ENCODE data around the gene RYR3.
A peak's percentile ranks its signal among the peaks of the same experiment; 100 is the strongest.

Gene RYR3

GRCh38 chr15:33405096-33405495 lies 94.3 kb downstream of the RYR3 start:
- DNase-seq (ENCODE audit: low spot score) (no peak), ATAC-seq (ENCODE audit: low read depth) (no peak)
- no peak for TF ChIP-seq CTCF (IDR thresholded peaks at IDR 0.05; ENCODE audit: poor library complexity, severe bottlenecking)
- Histone ChIP-seq H3K36me3 (ENCODE audit: low read depth) (no peaks in the 10 kb centered on the region), H3K4me1 (ENCODE audit: insufficient read depth, poor library complexity, severe bottlenecking) (no peaks in the 10 kb centered on the region), H3K27me3 (ENCODE audit: insufficient read depth, poor library complexity, severe bottlenecking) (peaks cover 28% of the 10 kb centered on the region), H3K27ac (ENCODE audit: poor library complexity, severe bottlenecking) (no peak overlapping the region), H3K9me3 (ENCODE audit: severe bottlenecking) (no peaks in the 10 kb centered on the region), H3K4me3 (ENCODE audit: severe bottlenecking) (no peak overlapping the region)

GRCh38 chr15:33411596-33412540 lies 101.1 kb downstream of the RYR3 start:
- H3K9me3 ChIP-seq (ENCODE audit: severe bottlenecking), result no peaks in the 10 kb centered on the region
- ATAC-seq (ENCODE audit: low read depth), result no peak
- no peaks in the 10 kb centered on the region for H3K27me3 ChIP-seq (ENCODE audit: insufficient read depth, poor library complexity, severe bottlenecking)
- no peaks in the 10 kb centered on the region for H3K4me1 ChIP-seq (ENCODE audit: insufficient read depth, poor library complexity, severe bottlenecking)
- TF ChIP-seq CTCF (IDR thresholded peaks at IDR 0.05; ENCODE audit: poor library complexity, severe bottlenecking), result no peak
- H3K4me3 ChIP-seq (ENCODE audit: severe bottlenecking), result no peak overlapping the region
- no peak for DNase-seq (ENCODE audit: low spot score)
- H3K27ac ChIP-seq (ENCODE audit: poor library complexity, severe bottlenecking), result no peak overlapping the region
- no peaks in the 10 kb centered on the region for H3K36me3 ChIP-seq (ENCODE audit: low read depth)

- no peak overlapping the region for H3K27ac ChIP-seq (ENCODE audit: poor library complexity, severe bottlenecking)
- ATAC-seq (ENCODE audit: low read depth) (no peak), DNase-seq (ENCODE audit: low spot score) (no peak)
- no peak for TF ChIP-seq CTCF (IDR thresholded peaks at IDR 0.05; ENCODE audit: poor library complexity, severe bottlenecking)
- H3K9me3 ChIP-seq (ENCODE audit: severe bottlenecking), result no peaks in the 10 kb centered on the region
- no peak overlapping the region for H3K4me3 ChIP-seq (ENCODE audit: severe bottlenecking)
- H3K27me3 ChIP-seq (ENCODE audit: insufficient read depth, poor library complexity, severe bottlenecking), result peaks cover 4% of the 10 kb centered on the region
- no peaks in the 10 kb centered on the region for H3K36me3 ChIP-seq (ENCODE audit: low read depth)
- H3K4me1 ChIP-seq (ENCODE audit: insufficient read depth, poor library complexity, severe bottlenecking), result no peaks in the 10 kb centered on the region
These were observed 108.9 kb downstream of the RYR3 start for GRCh38 chr15:33419701-33420100.

- no peak for TF ChIP-seq CTCF (IDR thresholded peaks at IDR 0.05; ENCODE audit: poor library complexity, severe bottlenecking)
- no peaks in the 10 kb centered on the region for H3K36me3 ChIP-seq (ENCODE audit: low read depth)
- no peak for DNase-seq (ENCODE audit: low spot score)
- no peak overlapping the region for H3K27ac ChIP-seq (ENCODE audit: poor library complexity, severe bottlenecking)
- ATAC-seq (ENCODE audit: low read depth), result no peak
- H3K9me3 ChIP-seq (ENCODE audit: severe bottlenecking), result no peaks in the 10 kb centered on the region
- no peaks in the 10 kb centered on the region for H3K27me3 ChIP-seq (ENCODE audit: insufficient read depth, poor library complexity, severe bottlenecking)
- H3K4me1 ChIP-seq (ENCODE audit: insufficient read depth, poor library complexity, severe bottlenecking), result no peaks in the 10 kb centered on the region
- H3K4me3 ChIP-seq (ENCODE audit: severe bottlenecking), result no peak overlapping the region
These were observed 113.3 kb downstream of the RYR3 start for GRCh38 chr15:33424025-33424424.

GRCh38 chr15:33425142-33425541 lies 114.4 kb downstream of the RYR3 start:
- Histone ChIP-seq H3K4me1 (ENCODE audit: insufficient read depth, poor library complexity, severe bottlenecking) (no peaks in the 10 kb centered on the region), H3K27ac (ENCODE audit: poor library complexity, severe bottlenecking) (no peak overlapping the region), H3K36me3 (ENCODE audit: low read depth) (no peaks in the 10 kb centered on the region), H3K9me3 (ENCODE audit: severe bottlenecking) (no peaks in the 10 kb centered on the region), H3K27me3 (ENCODE audit: insufficient read depth, poor library complexity, severe bottlenecking) (peaks cover 5% of the 10 kb centered on the region), H3K4me3 (ENCODE audit: severe bottlenecking) (no peak overlapping the region)
- ATAC-seq (ENCODE audit: low read depth), result peak; percentile 91
- TF ChIP-seq CTCF (IDR thresholded peaks at IDR 0.05; ENCODE audit: poor library complexity, severe bottlenecking), result no peak
- DNase-seq (ENCODE audit: low spot score), result no peak
